IMR-90 (cell line): Measurements from ENCODE around the gene CCDC107. TPM values are rescaled to one million over a fixed set of nuclear protein-coding genes. Genes with fewer than 3 reads are reported as not detected.

Experiments
- ATAC-seq: fragments of 200-7000 bp; cut with Tn5 transposase; 2 replicates; pipeline ENCODE4 v1.9.1; 2020; ENCODE audit warnings: low read depth, mild to moderate bottlenecking, moderate library complexity
- BruUV-seq: library from RNA; stranded (reverse); fragments of 400-500 nt; replicated peaks from 2 replicates; lab custom pipeline; 2021; lab: Mats Ljungman, UMichigan
- CTCF ChIA-PET: fragments of 300-600 bp; formaldehyde crosslinking; extraction: SDS; loops from one replicate; lab custom pipeline; 2021; ENCODE audit warnings: antibody characterized with exemption; lab: Yijun Ruan, JAX
- POLR2A ChIA-PET: fragments of 300-600 bp; sonication (Branson Sonifier 250); formaldehyde crosslinking; loops from one replicate; lab custom pipeline; 2022; ENCODE audit warnings: antibody characterized with exemption; ENCODE audit not compliant: unreplicated experiment; lab: Charles Lee
- DNase-seq: peaks from one replicate; pipeline ENCODE4 v3.0.0; 2013
- H2AFZ ChIP-seq: replicated peaks from 2 replicates; pipeline ENCODE3; 2013; ENCODE audit warnings: low read length, mild to moderate bottlenecking; ENCODE audit not compliant: poor library complexity
- H2AK5ac ChIP-seq: 2 replicates; pipeline ENCODE4 v1.6.1; 2013; ENCODE audit warnings: low read depth, low read length, inconsistent platforms
- H2AK9ac ChIP-seq: replicated peaks from 2 replicates; pipeline ENCODE3; 2013; ENCODE audit warnings: mild to moderate bottlenecking, low read depth, low read length, moderate library complexity; ENCODE audit not compliant: poor library complexity
- H2BK120ac ChIP-seq: 2 replicates; pipeline ENCODE4 v1.6.1; 2013; ENCODE audit warnings: low read depth, low read length, inconsistent platforms
- H2BK15ac ChIP-seq: 3 replicates; pipeline ENCODE4 v1.6.1; 2013; ENCODE audit warnings: low read depth, low read length, inconsistent platforms
- H2BK20ac ChIP-seq: 2 replicates; pipeline ENCODE4 v1.6.1; 2013; ENCODE audit warnings: low read depth, mild to moderate bottlenecking, inconsistent platforms, low read length, moderate library complexity
- H2BK5ac ChIP-seq: 2 replicates; pipeline ENCODE4 v1.6.1; 2013; ENCODE audit warnings: mild to moderate bottlenecking, low read depth, low read length, inconsistent platforms; ENCODE audit not compliant: poor library complexity, severe bottlenecking
- H3K14ac ChIP-seq: replicated peaks from 2 replicates; pipeline ENCODE4 v1.6.1; 2013; ENCODE audit warnings: low read depth, low read length, inconsistent platforms
- H3K18ac ChIP-seq: 2 replicates; pipeline ENCODE4 v1.6.1; 2013; ENCODE audit warnings: low read depth, low read length, control low read depth
- H3K23ac ChIP-seq: 2 replicates; pipeline ENCODE4 v1.6.1; 2013; ENCODE audit warnings: low read depth, low read length, inconsistent platforms
- H3K27ac ChIP-seq: 2 replicates; pipeline ENCODE4 v1.5.1; 2013; ENCODE audit warnings: mild to moderate bottlenecking, control low read depth, low read length; ENCODE audit not compliant: insufficient read depth
- H3K27me3 ChIP-seq: 2 replicates; pipeline ENCODE4 v1.6.1; 2013; ENCODE audit warnings: low read length; ENCODE audit not compliant: control insufficient read depth, insufficient read depth
- H3K36me3 ChIP-seq: 2 replicates; pipeline ENCODE4 v1.6.1; 2013; ENCODE audit warnings: low read length, mixed read lengths; ENCODE audit not compliant: control insufficient read depth, insufficient read depth
- H3K4ac ChIP-seq: 2 replicates; pipeline ENCODE4 v1.6.1; 2013; ENCODE audit warnings: low read depth, low read length, inconsistent platforms
- H3K4me1 ChIP-seq: 2 replicates; pipeline ENCODE4 v1.6.1; 2013; ENCODE audit warnings: low read length, mixed read lengths; ENCODE audit not compliant: control insufficient read depth, insufficient read depth
- H3K4me2 ChIP-seq: 2 replicates; pipeline ENCODE4 v1.6.1; 2013; ENCODE audit warnings: low read depth, mild to moderate bottlenecking, control low read depth, low read length, moderate library complexity
- H3K4me3 ChIP-seq: 2 replicates; pipeline ENCODE4 v1.5.1; 2013; ENCODE audit warnings: low read depth, mild to moderate bottlenecking, control low read depth, low read length, moderate library complexity; ENCODE audit not compliant: insufficient read depth
- H3K56ac ChIP-seq: 2 replicates; pipeline ENCODE4 v1.6.1; 2013; ENCODE audit warnings: low read length, inconsistent platforms; ENCODE audit not compliant: insufficient read depth; ENCODE audit errors: extremely low read depth
- H3K79me1 ChIP-seq, 2 experiments: 2 replicates each; pipeline ENCODE4 v1.6.1; 2013; ENCODE audit warnings: low read length in 2 of 2, inconsistent platforms in 1 of 2, low read depth in 1 of 2
- H3K9ac ChIP-seq: 2 replicates; pipeline ENCODE4 v1.6.1; 2013; ENCODE audit warnings: low read depth, low read length, control low read depth
- H3K9me1 ChIP-seq: 2 replicates; pipeline ENCODE4 v1.6.1; 2013; ENCODE audit warnings: low read length, inconsistent platforms; ENCODE audit not compliant: insufficient read depth
- H3K9me3 ChIP-seq: 2 replicates; pipeline ENCODE4 v1.6.1; 2013; ENCODE audit warnings: low read length; ENCODE audit not compliant: control insufficient read depth, insufficient read depth
- H4K20me1 ChIP-seq: 2 replicates; pipeline ENCODE4 v1.6.1; 2013; ENCODE audit warnings: low read length, inconsistent platforms; ENCODE audit not compliant: insufficient read depth
- H4K5ac ChIP-seq: 2 replicates; pipeline ENCODE4 v1.6.1; 2013; ENCODE audit warnings: mild to moderate bottlenecking, low read depth, low read length, control low read depth
- H4K8ac ChIP-seq, 2 experiments: 2 replicates each; pipeline ENCODE4 v1.6.1; 2013; ENCODE audit warnings: low read depth in 2 of 2, low read length in 2 of 2, control low read depth in 1 of 2, inconsistent platforms in 1 of 2
- H4K91ac ChIP-seq: 2 replicates; pipeline ENCODE4 v1.6.1; 2013; ENCODE audit warnings: low read depth, low read length, inconsistent platforms; ENCODE audit not compliant: insufficient read depth
- NFE2L2 ChIP-seq: fragments of 150-350 bp; IDR thresholded peaks from 2 replicates; pipeline ENCODE4 v1.6.1; 2016; ENCODE audit warnings: low read depth, mild to moderate bottlenecking, low read length
- RAD21 ChIP-seq: IDR thresholded peaks from 2 replicates; pipeline ENCODE4 v1.6.1; 2012; ENCODE audit warnings: low read length, improper control_type of control experiment
- RCOR1 ChIP-seq: IDR thresholded peaks from 2 replicates; pipeline ENCODE4 v1.6.1; 2012; ENCODE audit warnings: mild to moderate bottlenecking, low read length, improper control_type of control experiment; ENCODE audit not compliant: insufficient replicate concordance
- WGBS, 2 experiments: methylation state at CpG; one replicate each; pipeline versions ENCODE4 v1.1.5 to v1.1.7; 2013; ENCODE audit warnings: missing lambda C conversion rate in 2 of 2; ENCODE audit not compliant: insufficient read length in 1 of 2; ENCODE audit errors: extremely low coverage in 2 of 2; 5-methylcytosine and 5-hydroxymethylcytosine counted together
- dilution Hi-C: fragments of 300-500 bp; cut with HindIII; formaldehyde crosslinking; loops from one replicate; pipeline ENCODE4 v1.14.3; 2018; ENCODE audit warnings: low sequenced_read_pairs; ENCODE audit not compliant: unreplicated experiment
- in situ Hi-C: fragments of 300-500 bp; cut with MboI; formaldehyde crosslinking; loops from 3 replicates; pipeline ENCODE4 v1.14.3; 2019; ENCODE audit warnings: low sequenced_read_pairs, inconsistent platforms, mixed read lengths
- intact Hi-C: fragments of 100-400 bp; cut with micrococcal nuclease; formaldehyde crosslinking; loops from 2 replicates; pipeline ENCODE4 v1.10.0; 2022
- polyA plus RNA-seq, 3 experiments: library from polyadenylated mRNA; depleted of rRNA; stranded (reverse); fragments of >200 nt; gene quantifications; 2 replicates each; pipeline ENCODE4 v1.2.3, GENCODE V29; 2012; ENCODE audit warnings: low replicate concordance in 1 of 3
- total RNA-seq: library from RNA; depleted of rRNA; stranded (reverse); fragments of >200 nt; gene quantifications from 2 replicates; pipeline ENCODE4 v1.2.3, GENCODE V29; 2012

The CCDC107 gene
- total and polyA plus RNA-seq, 2 of the 4 experiments (the other 2 are of a cell fraction), result 6.8 to 21.1 TPM

DNA sequence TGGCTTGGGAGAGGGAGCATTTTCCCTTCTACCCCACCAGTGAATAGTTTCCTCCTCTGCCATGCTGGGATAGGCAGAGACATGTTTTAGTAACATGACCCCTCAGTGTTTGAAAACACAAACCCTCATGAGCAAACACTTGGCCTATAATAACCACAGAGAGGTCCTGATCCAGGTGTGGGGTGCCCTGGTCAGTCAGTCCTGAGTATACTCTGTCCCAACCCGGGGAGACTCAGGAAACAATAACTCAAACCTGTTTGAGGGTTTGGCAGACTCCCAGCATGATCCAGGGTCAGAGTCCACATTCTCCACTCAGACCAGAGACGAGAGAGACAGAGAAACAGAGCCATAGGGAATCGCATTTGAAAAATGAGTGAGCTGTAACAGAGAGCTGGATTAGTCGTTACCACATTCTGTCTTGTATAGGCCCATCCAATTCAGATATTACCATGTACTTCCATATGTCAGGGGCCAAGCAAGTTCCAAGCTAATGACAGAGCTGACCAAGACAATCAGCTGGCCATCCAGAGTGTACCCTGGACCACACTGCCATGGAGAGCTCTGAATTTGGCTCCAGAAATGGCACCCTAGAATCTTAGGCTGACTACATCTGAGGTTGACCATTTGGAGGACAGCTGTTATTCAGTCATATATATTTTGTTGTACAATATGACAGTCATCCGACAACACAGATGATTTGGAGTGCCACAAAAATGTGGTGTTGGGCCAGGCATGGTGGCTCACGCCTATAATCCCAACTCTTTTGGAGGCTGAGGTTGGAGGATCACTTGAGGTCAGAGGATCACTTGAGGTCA, 11.4 kb downstream of the CCDC107 start:
- Histone ChIP-seq H2BK20ac (peak overlapping the region; percentile 30; the same call in 1 of the 2 replicates), H3K4ac (peak overlapping the region; percentile 15), H2AFZ (peak overlapping the region; percentile 11), H3K4me1 (peaks cover 25% of the 10 kb centered on the region), H4K8ac (0 out of 4 replicates have a peak overlapping the region, but pooled peaks of 1 of the 2 experiments have one; percentile 20), H4K91ac (no peak overlapping the region), H3K23ac (peak overlapping the region; percentile 30; the same call in 1 of the 2 replicates), H3K56ac (no peak overlapping the region), H2BK120ac (peak overlapping the region; percentile 12; the same call in 1 of the 2 replicates), H4K20me1 (no peaks in the 10 kb centered on the region), H2BK5ac (peak overlapping the region; percentile 35), H3K4me3 (no peak overlapping the region), H3K18ac (peak overlapping the region; percentile 29; the same call in 1 of the 2 replicates), H3K9ac (no peak overlapping the region), H2BK15ac (0 out of 3 replicates have a peak overlapping the region, but pooled peaks have one; percentile 16), H2AK5ac (peak overlapping the region; percentile 37; the same call in 1 of the 2 replicates), H3K9me3 (no peaks in the 10 kb centered on the region), H3K14ac (peak overlapping the region; percentile 11; the same call in 1 of the 2 replicates), H4K5ac (0 out of 2 replicates have a peak overlapping the region, but pooled peaks have one; percentile 7), H3K9me1 (peaks cover 21% of the 10 kb centered on the region), H3K4me2 (peak overlapping the region; percentile 4; the same call in 1 of the 2 replicates), H3K36me3 (no peaks in the 10 kb centered on the region), H3K27me3 (no peaks in the 10 kb centered on the region), H3K79me1 (peaks cover 7 to 10% of the 10 kb centered on the region in 2 experiments; a peak in 3 of 4 replicates), H2AK9ac (no peak overlapping the region), H3K27ac (peak overlapping the region; percentile 39; the same call in 1 of the 2 replicates)
- 20% methylated on average over 1 of the region's 6 CpGs; no CpG with 5 or more reads in 1 of the 2 experiments for WGBS, 2 experiments
- peak; percentile 76 for DNase-seq
- intact Hi-C loops, result loop anchor here (1.0 kb wide), 1 partner anchor 11 kb away; no protein-coding TSS in a partner anchor
- in situ Hi-C loops, result no loop called here
- no TSS peak for BruUV-seq
- TF ChIP-seq RAD21 (no peak), RCOR1 (no peak), NFE2L2 (no peak)
- POLR2A ChIA-PET, result interaction anchor here (1.0 to 2.4 kb wide), 4 partner anchors 11 to 21 kb away, joined by 4 to 11 read pairs (median 6); no protein-coding TSS in a partner anchor
- CTCF ChIA-PET, result interaction anchor here (0.9 to 1.9 kb wide), 3 partner anchors 8 to 60 kb away, joined by 3 to 11 read pairs (median 3); no protein-coding TSS in a partner anchor
- ATAC-seq, result peak; percentile 45
- dilution Hi-C loops, result no loop called here
